Measurements from ENCODE around the gene PPP2R5E.

DNA sequence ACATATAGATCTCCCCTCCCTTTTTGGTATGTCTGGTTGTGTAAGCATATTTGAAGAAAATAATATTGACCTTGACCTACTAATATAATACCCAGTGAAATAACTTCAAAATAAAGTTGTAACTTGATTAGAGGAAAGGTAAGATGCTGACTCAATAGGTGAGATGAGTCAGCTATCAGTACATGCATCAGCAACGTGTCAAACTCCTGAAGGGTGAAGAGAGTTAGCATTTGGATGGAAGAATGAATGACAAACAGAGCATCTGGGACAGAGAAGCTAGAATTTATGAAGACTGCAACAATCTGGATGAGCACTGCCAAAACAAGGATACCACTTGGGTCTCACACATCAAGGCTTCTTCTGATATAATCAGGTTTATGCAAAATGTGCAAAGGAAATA, 74.9 kb downstream of the PPP2R5E start:
- TF ChIP-seq, protein P1, sequence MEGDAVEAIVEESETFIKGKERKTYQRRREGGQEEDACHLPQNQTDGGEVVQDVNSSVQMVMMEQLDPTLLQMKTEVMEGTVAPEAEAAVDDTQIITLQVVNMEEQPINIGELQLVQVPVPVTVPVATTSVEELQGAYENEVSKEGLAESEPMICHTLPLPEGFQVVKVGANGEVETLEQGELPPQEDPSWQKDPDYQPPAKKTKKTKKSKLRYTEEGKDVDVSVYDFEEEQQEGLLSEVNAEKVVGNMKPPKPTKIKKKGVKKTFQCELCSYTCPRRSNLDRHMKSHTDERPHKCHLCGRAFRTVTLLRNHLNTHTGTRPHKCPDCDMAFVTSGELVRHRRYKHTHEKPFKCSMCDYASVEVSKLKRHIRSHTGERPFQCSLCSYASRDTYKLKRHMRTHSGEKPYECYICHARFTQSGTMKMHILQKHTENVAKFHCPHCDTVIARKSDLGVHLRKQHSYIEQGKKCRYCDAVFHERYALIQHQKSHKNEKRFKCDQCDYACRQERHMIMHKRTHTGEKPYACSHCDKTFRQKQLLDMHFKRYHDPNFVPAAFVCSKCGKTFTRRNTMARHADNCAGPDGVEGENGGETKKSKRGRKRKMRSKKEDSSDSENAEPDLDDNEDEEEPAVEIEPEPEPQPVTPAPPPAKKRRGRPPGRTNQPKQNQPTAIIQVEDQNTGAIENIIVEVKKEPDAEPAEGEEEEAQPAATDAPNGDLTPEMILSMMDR (IDR thresholded peaks at IDR 0.05): no peak
- TF ChIP-seq POLR2A (IDR thresholded peaks at IDR 0.05) (no peak), EP300 (IDR thresholded peaks at IDR 0.05) (no peak)

All from suprapubic skin (tissue), 3 donors.